Astrocyte (in vitro differentiated cells and primary cell): ENCODE measurements around the gene OR2AT4.

Experiments used
- CTCF ChIP-seq: IDR thresholded peaks from 2 replicates; pipeline ENCODE4 v1.5.1; 2011; ENCODE audit warnings: low read depth, mild to moderate bottlenecking, inconsistent platforms, low read length, moderate library complexity; ENCODE audit not compliant: insufficient read depth
- EZH2 ChIP-seq: IDR thresholded peaks from 2 replicates; pipeline ENCODE4 v1.6.1; 2012; ENCODE audit warnings: mild to moderate bottlenecking, low read length, inconsistent platforms; ENCODE audit not compliant: insufficient read depth

- TF ChIP-seq EZH2 (no peak), CTCF (no peak)
Measured at GRCh38 chr11:75112200-75112599, 15.5 kb upstream of the OR2AT4 start.
